GM12878 (cell line): Measurements from ENCODE around the gene ADAP1. TPM values are rescaled to one million over a fixed set of nuclear protein-coding genes. Genes with fewer than 3 reads are reported as not detected.

Experiments
- CEBPB ChIP-seq, 2 experiments: fragments of 150-350 bp in 1 of 2; IDR thresholded peaks; 2 replicates each; pipeline ENCODE4 v1.6.1; 2012 to 2014; ENCODE audit warnings: low read depth in 2 of 2, low read length in 2 of 2, borderline replicate concordance in 1 of 2, inconsistent platforms in 1 of 2
- CHD1 ChIP-seq: IDR thresholded peaks from 2 replicates; pipeline ENCODE4 v1.6.1; 2012; ENCODE audit warnings: low read depth, low read length, improper control_type of control experiment
- ELK1 ChIP-seq: IDR thresholded peaks from 2 replicates; pipeline ENCODE4 v1.6.1; 2012; ENCODE audit warnings: low read depth, low read length, improper control_type of control experiment
- ESRRA ChIP-seq: IDR thresholded peaks from 2 replicates; pipeline ENCODE4 v1.6.1; 2012; ENCODE audit warnings: mild to moderate bottlenecking, low read length, improper control_type of control experiment
- GABPA ChIP-seq: IDR thresholded peaks from 2 replicates; pipeline ENCODE4 v1.6.1; 2014; ENCODE audit warnings: antibody characterized with exemption, low read depth, mild to moderate bottlenecking, inconsistent platforms
- IRF4 ChIP-seq: IDR thresholded peaks from 2 replicates; pipeline ENCODE4 v1.6.1; 2011; ENCODE audit warnings: low read depth, low read length
- KLF5 ChIP-seq: fragments of 450-650 bp; IDR thresholded peaks from 2 replicates; pipeline ENCODE4 v1.6.1; 2014; ENCODE audit warnings: mild to moderate bottlenecking; ENCODE audit not compliant: partially characterized antibody
- NFXL1 ChIP-seq: fragments of 450-650 bp; IDR thresholded peaks from 2 replicates; pipeline ENCODE4 v1.6.1; 2017; ENCODE audit warnings: antibody characterized with exemption, mild to moderate bottlenecking, borderline replicate concordance
- NR2F1 ChIP-seq: fragments of 450-650 bp; conservative IDR thresholded peaks from 2 replicates; pipeline ENCODE4 v1.6.1; 2017; ENCODE audit warnings: mild to moderate bottlenecking
- PBX3 ChIP-seq: IDR thresholded peaks from 2 replicates; pipeline ENCODE4 v1.6.1; 2011; ENCODE audit warnings: mild to moderate bottlenecking, low read depth, low read length, moderate library complexity; ENCODE audit not compliant: insufficient replicate concordance
- RFX5 ChIP-seq: IDR thresholded peaks from 2 replicates; pipeline ENCODE4 v1.6.1; 2011; ENCODE audit warnings: low read depth, low read length, improper control_type of control experiment
- SMAD1 ChIP-seq: fragments of 450-650 bp; IDR thresholded peaks from 2 replicates; pipeline ENCODE4 v1.6.1; 2018; ENCODE audit warnings: mild to moderate bottlenecking, low read depth; ENCODE audit not compliant: partially characterized antibody
- SMARCA5 ChIP-seq: fragments of 450-650 bp; IDR thresholded peaks from 2 replicates; pipeline ENCODE4 v1.6.1; 2017; ENCODE audit warnings: mild to moderate bottlenecking
- TAF1 ChIP-seq: IDR thresholded peaks from 2 replicates; pipeline ENCODE4 v1.6.1; 2011; ENCODE audit warnings: mild to moderate bottlenecking, low read depth, low read length, borderline replicate concordance
- WRNIP1 ChIP-seq: IDR thresholded peaks from 2 replicates; pipeline ENCODE4 v1.6.1; 2011; ENCODE audit warnings: low read depth, low read length, improper control_type of control experiment, borderline replicate concordance
- YBX1 ChIP-seq: fragments of 450-650 bp; IDR thresholded peaks from 2 replicates; pipeline ENCODE4 v1.6.1; 2016; ENCODE audit warnings: antibody characterized with exemption
- YY1 ChIP-seq: IDR thresholded peaks from 2 replicates; pipeline ENCODE4 v1.6.1; 2011; ENCODE audit warnings: low read depth, mild to moderate bottlenecking, low read length
- polyA plus RNA-seq, 11 experiments: library from polyadenylated mRNA; depleted of rRNA in 4 of 11; unstranded in 6 of 11; stranded (reverse) in 5 of 11; fragments of >200 nt; fragmentation: Nextera tagmentation in 4 of 11; fragmentation: Illumina TruSeq in 1 of 11; extraction: Ambion mirVana in 4 of 11; extraction: Trizol in 1 of 11; gene quantifications; 1 replicate in 1 of 11; 2 replicates in 10 of 11; pipeline versions ENCODE4 v1.2.1 to v1.2.3, GENCODE V29; 2011 to 2016; ENCODE audit warnings: inconsistent platforms in 2 of 11, missing spikeins in 2 of 11, low read depth in 1 of 11
- total RNA-seq, 4 experiments: library from RNA; depleted of rRNA in 3 of 4; stranded (reverse); fragments of >200 nt in 3 of 4; fragmentation: Illumina TruSeq in 1 of 4; extraction: Trizol in 1 of 4; gene quantifications; 2 replicates each; pipeline versions ENCODE4 v1.2.1 to v1.2.3, GENCODE V29; 2013 to 2021
- TF ChIP-seq, protein P1 (sequence below): IDR thresholded peaks from 2 replicates; pipeline ENCODE4 v1.6.1; 2011; ENCODE audit warnings: borderline replicate concordance, low read depth, mild to moderate bottlenecking, moderate library complexity, low read length; ENCODE audit not compliant: insufficient read depth, poor library complexity, severe bottlenecking
- TF ChIP-seq, protein P2 (sequence below): fragments of 450-650 bp; IDR thresholded peaks from 2 replicates; pipeline ENCODE4 v1.6.1; 2017; ENCODE audit warnings: borderline replicate concordance
- TF ChIP-seq, protein P3 (sequence below): fragments of 450-650 bp; IDR thresholded peaks from 2 replicates; pipeline ENCODE4 v1.6.1; 2016; ENCODE audit warnings: mild to moderate bottlenecking
- TF ChIP-seq, protein P4 (sequence below): fragments of 450-650 bp; IDR thresholded peaks from 2 replicates; pipeline ENCODE4 v1.6.1; 2018; ENCODE audit warnings: mild to moderate bottlenecking, low read depth, moderate library complexity; ENCODE audit not compliant: partially characterized antibody

ADAP1 gene
- total and polyA plus RNA-seq, 10 of the 15 experiments (the other 5 are each of a cell fraction or from before 2014, with no cell fraction given): 0.22 to 44.2 (median 22.0) TPM; not detected in 1

DNA sequence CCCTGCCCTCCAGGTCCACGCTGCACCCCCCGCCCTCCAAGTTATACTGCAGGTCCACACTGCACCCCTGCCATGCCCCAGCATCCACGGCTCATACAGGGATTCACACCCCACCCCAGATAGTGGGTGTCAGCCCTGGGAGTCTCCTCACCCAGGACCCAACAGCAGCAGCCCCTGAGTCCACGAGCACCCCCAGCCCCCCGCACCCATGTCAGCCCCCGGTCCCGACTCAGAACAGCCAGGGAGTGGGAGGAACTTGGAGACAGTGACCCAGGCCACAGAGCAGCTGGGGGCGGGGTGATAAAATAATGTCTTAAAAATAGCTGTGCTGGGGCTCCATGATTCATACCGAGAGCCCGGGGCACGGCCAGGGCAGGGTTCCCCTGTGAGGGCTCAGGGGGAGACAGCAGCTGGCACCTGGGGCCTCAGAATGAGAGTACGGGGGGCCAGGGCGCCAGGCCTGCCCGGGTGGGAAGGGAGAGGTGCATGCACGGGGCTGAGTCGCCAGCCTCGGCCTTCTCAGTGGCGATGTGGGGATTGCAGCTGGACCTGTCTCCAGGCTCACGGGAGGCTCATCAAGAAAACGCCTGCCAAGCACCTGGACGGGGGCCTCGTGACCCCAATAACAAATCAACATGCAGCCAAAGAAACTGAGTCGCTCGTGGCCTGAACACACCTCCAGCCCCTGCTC, 29.8 kb downstream of the ADAP1 start (continued):
- no peak for TF ChIP-seq SMAD1
- 0 out of 2 replicates have a peak, but pooled peaks have one; percentile 58 for TF ChIP-seq GABPA
- TF ChIP-seq, protein P1, sequence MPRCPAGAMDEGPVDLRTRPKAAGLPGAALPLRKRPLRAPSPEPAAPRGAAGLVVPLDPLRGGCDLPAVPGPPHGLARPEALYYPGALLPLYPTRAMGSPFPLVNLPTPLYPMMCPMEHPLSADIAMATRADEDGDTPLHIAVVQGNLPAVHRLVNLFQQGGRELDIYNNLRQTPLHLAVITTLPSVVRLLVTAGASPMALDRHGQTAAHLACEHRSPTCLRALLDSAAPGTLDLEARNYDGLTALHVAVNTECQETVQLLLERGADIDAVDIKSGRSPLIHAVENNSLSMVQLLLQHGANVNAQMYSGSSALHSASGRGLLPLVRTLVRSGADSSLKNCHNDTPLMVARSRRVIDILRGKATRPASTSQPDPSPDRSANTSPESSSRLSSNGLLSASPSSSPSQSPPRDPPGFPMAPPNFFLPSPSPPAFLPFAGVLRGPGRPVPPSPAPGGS: peak; percentile 96
- no peak for TF ChIP-seq NFXL1
- no peak for TF ChIP-seq CEBPB (IDR thresholded peaks at IDR 0.05; ENCODE audit: borderline replicate concordance in 1 of 2, low read depth in 2 of 2, low read length in 2 of 2)
- TF ChIP-seq ELK1: no peak
- TF ChIP-seq KLF5: peak; percentile 43
- peak; percentile 25; the same call in 1 of the 2 replicates for TF ChIP-seq SMARCA5
- TF ChIP-seq ESRRA: no peak
- peak; percentile 27; the same call in 1 of the 2 replicates for TF ChIP-seq TAF1
- TF ChIP-seq, protein P2, sequence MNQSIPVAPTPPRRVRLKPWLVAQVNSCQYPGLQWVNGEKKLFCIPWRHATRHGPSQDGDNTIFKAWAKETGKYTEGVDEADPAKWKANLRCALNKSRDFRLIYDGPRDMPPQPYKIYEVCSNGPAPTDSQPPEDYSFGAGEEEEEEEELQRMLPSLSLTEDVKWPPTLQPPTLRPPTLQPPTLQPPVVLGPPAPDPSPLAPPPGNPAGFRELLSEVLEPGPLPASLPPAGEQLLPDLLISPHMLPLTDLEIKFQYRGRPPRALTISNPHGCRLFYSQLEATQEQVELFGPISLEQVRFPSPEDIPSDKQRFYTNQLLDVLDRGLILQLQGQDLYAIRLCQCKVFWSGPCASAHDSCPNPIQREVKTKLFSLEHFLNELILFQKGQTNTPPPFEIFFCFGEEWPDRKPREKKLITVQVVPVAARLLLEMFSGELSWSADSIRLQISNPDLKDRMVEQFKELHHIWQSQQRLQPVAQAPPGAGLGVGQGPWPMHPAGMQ: no peak
- TF ChIP-seq YY1: peak; percentile 66
- no peak for TF ChIP-seq WRNIP1
- TF ChIP-seq CHD1: no peak
- no peak for TF ChIP-seq RFX5
- no peak for TF ChIP-seq YBX1
- peak; percentile 96 for TF ChIP-seq IRF4
- peak; percentile 99 for TF ChIP-seq NR2F1
- TF ChIP-seq, protein P3, sequence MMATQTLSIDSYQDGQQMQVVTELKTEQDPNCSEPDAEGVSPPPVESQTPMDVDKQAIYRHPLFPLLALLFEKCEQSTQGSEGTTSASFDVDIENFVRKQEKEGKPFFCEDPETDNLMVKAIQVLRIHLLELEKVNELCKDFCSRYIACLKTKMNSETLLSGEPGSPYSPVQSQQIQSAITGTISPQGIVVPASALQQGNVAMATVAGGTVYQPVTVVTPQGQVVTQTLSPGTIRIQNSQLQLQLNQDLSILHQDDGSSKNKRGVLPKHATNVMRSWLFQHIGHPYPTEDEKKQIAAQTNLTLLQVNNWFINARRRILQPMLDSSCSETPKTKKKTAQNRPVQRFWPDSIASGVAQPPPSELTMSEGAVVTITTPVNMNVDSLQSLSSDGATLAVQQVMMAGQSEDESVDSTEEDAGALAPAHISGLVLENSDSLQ: no peak
- TF ChIP-seq, protein P4, sequence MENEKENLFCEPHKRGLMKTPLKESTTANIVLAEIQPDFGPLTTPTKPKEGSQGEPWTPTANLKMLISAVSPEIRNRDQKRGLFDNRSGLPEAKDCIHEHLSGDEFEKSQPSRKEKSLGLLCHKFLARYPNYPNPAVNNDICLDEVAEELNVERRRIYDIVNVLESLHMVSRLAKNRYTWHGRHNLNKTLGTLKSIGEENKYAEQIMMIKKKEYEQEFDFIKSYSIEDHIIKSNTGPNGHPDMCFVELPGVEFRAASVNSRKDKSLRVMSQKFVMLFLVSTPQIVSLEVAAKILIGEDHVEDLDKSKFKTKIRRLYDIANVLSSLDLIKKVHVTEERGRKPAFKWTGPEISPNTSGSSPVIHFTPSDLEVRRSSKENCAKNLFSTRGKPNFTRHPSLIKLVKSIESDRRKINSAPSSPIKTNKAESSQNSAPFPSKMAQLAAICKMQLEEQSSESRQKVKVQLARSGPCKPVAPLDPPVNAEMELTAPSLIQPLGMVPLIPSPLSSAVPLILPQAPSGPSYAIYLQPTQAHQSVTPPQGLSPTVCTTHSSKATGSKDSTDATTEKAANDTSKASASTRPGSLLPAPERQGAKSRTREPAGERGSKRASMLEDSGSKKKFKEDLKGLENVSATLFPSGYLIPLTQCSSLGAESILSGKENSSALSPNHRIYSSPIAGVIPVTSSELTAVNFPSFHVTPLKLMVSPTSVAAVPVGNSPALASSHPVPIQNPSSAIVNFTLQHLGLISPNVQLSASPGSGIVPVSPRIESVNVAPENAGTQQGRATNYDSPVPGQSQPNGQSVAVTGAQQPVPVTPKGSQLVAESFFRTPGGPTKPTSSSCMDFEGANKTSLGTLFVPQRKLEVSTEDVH: no peak
- no peak for TF ChIP-seq PBX3
